Liver (tissue), 9 donors: ENCODE data around the gene NKD1. TPM values are rescaled to one million over a fixed set of nuclear protein-coding genes. Genes with fewer than 3 reads are reported as not detected.

Experiments used
- DNase-seq: peaks from one replicate; pipeline ENCODE4 v3.0.0-alpha.2; 2017; ENCODE audit warnings: low spot score
- H3K27ac ChIP-seq, 2 donors: one replicate each; pipeline ENCODE4 v1.7.0; 2013; ENCODE audit warnings: inconsistent platforms in 2 of 2, low read length in 2 of 2, control low read depth in 1 of 2, low read depth in 1 of 2, mild to moderate bottlenecking in 1 of 2
- H3K27me3 ChIP-seq, 4 donors: one replicate each; pipeline versions ENCODE4 v1.6.1 to v1.7.0; 2013; ENCODE audit warnings: low read length in 3 of 4, inconsistent platforms in 1 of 4, mild to moderate bottlenecking in 1 of 4, moderate library complexity in 1 of 4; ENCODE audit not compliant: control insufficient read depth in 4 of 4, insufficient read depth in 4 of 4
- H3K36me3 ChIP-seq, 4 donors: one replicate each; pipeline versions ENCODE4 v1.6.1 to v1.7.0; 2013; ENCODE audit warnings: low read length in 3 of 4, mild to moderate bottlenecking in 3 of 4, low read depth in 1 of 4, moderate library complexity in 1 of 4; ENCODE audit not compliant: control insufficient read depth in 4 of 4, insufficient read depth in 3 of 4
- H3K4me1 ChIP-seq, 4 donors: one replicate each; pipeline versions ENCODE4 v1.6.1 to v1.7.0; 2013; ENCODE audit warnings: low read length in 3 of 4, mild to moderate bottlenecking in 3 of 4, moderate library complexity in 1 of 4; ENCODE audit not compliant: control insufficient read depth in 4 of 4, insufficient read depth in 4 of 4
- H3K4me3 ChIP-seq, 3 donors: one replicate each; pipeline versions ENCODE4 v1.6.1 to v1.7.0; 2013; ENCODE audit warnings: low read length in 3 of 3, control low read depth in 1 of 3, low read depth in 1 of 3, mild to moderate bottlenecking in 1 of 3
- H3K9ac ChIP-seq, 2 donors: one replicate each; pipeline ENCODE4 v1.7.0; 2013; ENCODE audit warnings: low read length in 2 of 2, mild to moderate bottlenecking in 2 of 2, moderate library complexity in 2 of 2, control low read depth in 1 of 2, low read depth in 1 of 2
- H3K9me3 ChIP-seq, 4 donors: one replicate each; pipeline versions ENCODE4 v1.6.1 to v1.7.0; 2013; ENCODE audit warnings: low read length in 3 of 4; ENCODE audit not compliant: control insufficient read depth in 4 of 4
- ATF3 ChIP-seq: IDR thresholded peaks from 2 replicates; pipeline ENCODE4 v1.6.1; 2016; ENCODE audit warnings: antibody characterized with exemption
- GABPA ChIP-seq, 2 donors: IDR thresholded peaks in 1 of 2; conservative IDR thresholded peaks in 1 of 2; 2 replicates each; pipeline ENCODE4 v1.6.1; 2016; ENCODE audit warnings: antibody characterized with exemption in 2 of 2, mild to moderate bottlenecking in 1 of 2, moderate library complexity in 1 of 2
- HNF4G ChIP-seq: IDR thresholded peaks from 2 replicates; pipeline ENCODE4 v1.6.1; 2016; ENCODE audit warnings: antibody characterized with exemption
- JUND ChIP-seq, 2 donors: IDR thresholded peaks; 2 replicates each; pipeline ENCODE4 v1.6.1; 2016; ENCODE audit warnings: antibody characterized with exemption in 2 of 2
- MAX ChIP-seq: IDR thresholded peaks from 2 replicates; pipeline ENCODE4 v1.6.1; 2016; ENCODE audit warnings: antibody characterized with exemption
- REST ChIP-seq: IDR thresholded peaks from 2 replicates; pipeline ENCODE4 v1.6.1; 2016; ENCODE audit warnings: antibody characterized with exemption, mild to moderate bottlenecking
- RXRA ChIP-seq, 2 donors: IDR thresholded peaks; 2 replicates each; pipeline ENCODE4 v1.6.1; 2017 to 2018; ENCODE audit warnings: antibody characterized with exemption in 2 of 2, mild to moderate bottlenecking in 1 of 2
- SP1 ChIP-seq: IDR thresholded peaks from 2 replicates; pipeline ENCODE4 v1.6.1; 2018; ENCODE audit warnings: antibody characterized with exemption, mild to moderate bottlenecking
- TAF1 ChIP-seq: conservative IDR thresholded peaks from 2 replicates; pipeline ENCODE4 v1.6.1; 2016; ENCODE audit warnings: antibody characterized with exemption, mild to moderate bottlenecking
- YY1 ChIP-seq: IDR thresholded peaks from 2 replicates; pipeline ENCODE4 v1.6.1; 2016; ENCODE audit warnings: antibody characterized with exemption, mild to moderate bottlenecking
- ZBTB33 ChIP-seq: IDR thresholded peaks from 2 replicates; pipeline ENCODE4 v1.6.1; 2016; ENCODE audit warnings: antibody characterized with exemption
- WGBS: extraction: QIAGEN DNeasy Blood & Tissue Kit; methylation state at CpG from one replicate; pipeline ENCODE4 v1.1.7; 2013; 5-methylcytosine and 5-hydroxymethylcytosine counted together
- polyA plus RNA-seq, 2 donors: library from polyadenylated mRNA; stranded (reverse) in 1 of 2; unstranded in 1 of 2; fragments of 200-250 nt in 1 of 2; fragments of >200 nt in 1 of 2; fragmentation: Nextera tagmentation in 1 of 2; extraction: Ambion mirVana in 1 of 2; gene quantifications; one replicate each; pipeline versions ENCODE4 v1.2.1 to v1.2.3, GENCODE V29; 2013 to 2015
- total RNA-seq, 2 donors: library from RNA; depleted of rRNA; stranded (reverse); fragments of >200 nt; gene quantifications; one replicate each; pipeline ENCODE4 v1.2.3, GENCODE V29; 2014
- donor health status: healthy.
- donor health status: healthy.
- donor health status: healthy.
- donor health status: healthy.
- donor health status: healthy.

Gene NKD1
- total and polyA plus RNA-seq, 4 donors: 0.28 to 3.5 (median 0.85) TPM

- Histone ChIP-seq H3K4me1 (peaks cover 0 to 5% (median 0%) of the 10 kb centered on the region in 4 donors), H3K27ac (no peak overlapping the region), H3K27me3 (no peaks in the 10 kb centered on the region), H3K36me3 (no peaks in the 10 kb centered on the region), H3K9ac (no peak overlapping the region), H3K9me3 (no peaks in the 10 kb centered on the region), H3K4me3 (no peak overlapping the region)
- DNase-seq: no peak
- TF ChIP-seq MAX (no peak), TAF1 (no peak), REST (no peak)
- 94% methylated on average over 4 of the region's 4 CpGs for WGBS
Observed at GRCh38 chr16:50581845-50582244, 33.6 kb downstream of the NKD1 start.

- no peak overlapping the region for H3K9ac ChIP-seq
- DNase-seq: no peak
- no peaks in the 10 kb centered on the region for H3K36me3 ChIP-seq
- no peak overlapping the region for H3K4me3 ChIP-seq
- no peaks in the 10 kb centered on the region for H3K9me3 ChIP-seq
- H3K27me3 ChIP-seq: no peaks in the 10 kb centered on the region
- no peak overlapping the region for H3K27ac ChIP-seq
- WGBS: 92% methylated on average over 3 of the region's 3 CpGs
- no peak for TF ChIP-seq SP1
- TF ChIP-seq ATF3: no peak
- no peak for TF ChIP-seq ZBTB33
- no peak for TF ChIP-seq JUND (IDR thresholded peaks at IDR 0.05)
- no peak for TF ChIP-seq YY1
- TF ChIP-seq GABPA (IDR thresholded peaks at IDR 0.05 in 1 of 2, conservative IDR thresholded peaks at IDR 0.05 in 1 of 2): no peak
- no peak for TF ChIP-seq RXRA (IDR thresholded peaks at IDR 0.05)
- H3K4me1 ChIP-seq: peaks cover 0 to 5% (median 0%) of the 10 kb centered on the region in 4 donors
Observed at GRCh38 chr16:50583211-50583610, 35.0 kb downstream of the NKD1 start.

GRCh38 chr16:50584033-50584722 lies 36.0 kb downstream of the NKD1 start:
- H3K36me3 ChIP-seq: no peaks in the 10 kb centered on the region
- H3K27ac ChIP-seq: no peak overlapping the region
- WGBS: 72% methylated on average over 6 of the region's 6 CpGs
- no peaks in the 10 kb centered on the region for H3K9me3 ChIP-seq
- H3K9ac ChIP-seq: no peak overlapping the region
- H3K27me3 ChIP-seq: no peaks in the 10 kb centered on the region
- peaks cover 0 to 5% (median 0%) of the 10 kb centered on the region in 4 donors for H3K4me1 ChIP-seq
- no peak for DNase-seq
- H3K4me3 ChIP-seq: no peak overlapping the region
- TF ChIP-seq HNF4G: no peak
